ENCODE measurements around the gene PSMD11. TPM values are rescaled to one million over a fixed set of nuclear protein-coding genes. Genes with fewer than 3 reads are reported as not detected.

The PSMD11 gene
- total and polyA plus RNA-seq, 2 of the 13 experiments (the other 11 are each of a cell fraction or from before 2014, with no cell fraction given), result 69.8 to 152 TPM

DNA sequence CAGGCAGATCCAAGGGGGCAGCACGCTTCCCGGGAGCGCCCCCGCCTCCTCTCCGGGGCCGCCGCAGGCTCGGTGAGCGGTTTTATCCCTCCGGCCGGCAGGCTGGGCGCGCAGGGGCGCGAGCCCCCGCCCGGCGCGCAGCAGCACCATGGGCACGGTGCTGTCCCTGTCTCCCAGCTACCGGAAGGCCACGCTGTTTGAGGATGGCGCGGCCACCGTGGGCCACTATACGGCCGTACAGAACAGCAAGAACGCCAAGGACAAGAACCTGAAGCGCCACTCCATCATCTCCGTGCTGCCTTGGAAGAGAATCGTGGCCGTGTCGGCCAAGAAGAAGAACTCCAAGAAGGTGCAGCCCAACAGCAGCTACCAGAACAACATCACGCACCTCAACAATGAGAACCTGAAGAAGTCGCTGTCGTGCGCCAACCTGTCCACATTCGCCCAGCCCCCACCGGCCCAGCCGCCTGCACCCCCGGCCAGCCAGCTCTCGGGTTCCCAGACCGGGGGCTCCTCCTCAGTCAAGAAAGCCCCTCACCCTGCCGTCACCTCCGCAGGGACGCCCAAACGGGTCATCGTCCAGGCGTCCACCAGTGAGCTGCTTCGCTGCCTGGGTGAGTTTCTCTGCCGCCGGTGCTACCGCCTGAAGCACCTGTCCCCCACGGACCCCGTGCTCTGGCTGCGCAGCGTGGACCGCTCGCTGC lies 43.3 kb downstream of the PSMD11 start (continued):
- TF ChIP-seq, protein P1, sequence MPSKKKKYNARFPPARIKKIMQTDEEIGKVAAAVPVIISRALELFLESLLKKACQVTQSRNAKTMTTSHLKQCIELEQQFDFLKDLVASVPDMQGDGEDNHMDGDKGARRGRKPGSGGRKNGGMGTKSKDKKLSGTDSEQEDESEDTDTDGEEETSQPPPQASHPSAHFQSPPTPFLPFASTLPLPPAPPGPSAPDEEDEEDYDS (CRISPR knock-in tag; IDR thresholded peaks at IDR 0.05), result no peak
- TF ChIP-seq BORCS8-MEF2B (CRISPR knock-in tag; IDR thresholded peaks at IDR 0.05) (no peak), ZNF552 (CRISPR knock-in tag; IDR thresholded peaks at IDR 0.05; ENCODE audit: borderline replicate concordance) (0 out of 2 replicates have a peak, but pooled peaks have one; percentile 41), HDAC1 (CRISPR knock-in tag; IDR thresholded peaks at IDR 0.05) (peak; percentile 42; the same call in 1 of the 2 replicates), PHF8 (CRISPR knock-in tag; IDR thresholded peaks at IDR 0.05) (peak; percentile 26; the same call in 1 of the 2 replicates), ELF1 (CRISPR knock-in tag; IDR thresholded peaks at IDR 0.05) (no peak), GABPB1 (CRISPR knock-in tag; IDR thresholded peaks at IDR 0.05) (peak; percentile 64; the same call in 1 of the 2 replicates), HNRNPUL1 (IDR thresholded peaks at IDR 0.05; ENCODE audit: low read depth, low read length) (no peak), SAP130 (CRISPR knock-in tag; IDR thresholded peaks at IDR 0.05; ENCODE audit: low read depth) (peak; percentile 28; the same call in 1 of the 2 replicates), NFKB2 (CRISPR knock-in tag; IDR thresholded peaks at IDR 0.05; ENCODE audit: borderline replicate concordance) (0 out of 2 replicates have a peak, but pooled peaks have one; percentile 41), GTF3A (CRISPR knock-in tag; conservative IDR thresholded peaks at IDR 0.05) (no peak), CEBPB (IDR thresholded peaks at IDR 0.05; ENCODE audit: borderline replicate concordance, low read depth, low read length) (no peak), SMAD1 (CRISPR knock-in tag; IDR thresholded peaks at IDR 0.05; ENCODE audit: borderline replicate concordance, low read depth) (no peak), HNRNPLL (IDR thresholded peaks at IDR 0.05; ENCODE audit: low read depth, low read length, poor library complexity, severe bottlenecking) (peak; percentile 83)
- TF ChIP-seq, protein P2, sequence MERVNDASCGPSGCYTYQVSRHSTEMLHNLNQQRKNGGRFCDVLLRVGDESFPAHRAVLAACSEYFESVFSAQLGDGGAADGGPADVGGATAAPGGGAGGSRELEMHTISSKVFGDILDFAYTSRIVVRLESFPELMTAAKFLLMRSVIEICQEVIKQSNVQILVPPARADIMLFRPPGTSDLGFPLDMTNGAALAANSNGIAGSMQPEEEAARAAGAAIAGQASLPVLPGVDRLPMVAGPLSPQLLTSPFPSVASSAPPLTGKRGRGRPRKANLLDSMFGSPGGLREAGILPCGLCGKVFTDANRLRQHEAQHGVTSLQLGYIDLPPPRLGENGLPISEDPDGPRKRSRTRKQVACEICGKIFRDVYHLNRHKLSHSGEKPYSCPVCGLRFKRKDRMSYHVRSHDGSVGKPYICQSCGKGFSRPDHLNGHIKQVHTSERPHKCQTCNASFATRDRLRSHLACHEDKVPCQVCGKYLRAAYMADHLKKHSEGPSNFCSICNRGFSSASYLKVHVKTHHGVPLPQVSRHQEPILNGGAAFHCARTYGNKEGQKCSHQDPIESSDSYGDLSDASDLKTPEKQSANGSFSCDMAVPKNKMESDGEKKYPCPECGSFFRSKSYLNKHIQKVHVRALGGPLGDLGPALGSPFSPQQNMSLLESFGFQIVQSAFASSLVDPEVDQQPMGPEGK (CRISPR knock-in tag; IDR thresholded peaks at IDR 0.05), result peak; percentile 44; the same call in 1 of the 2 replicates
- TF ChIP-seq, protein P3, sequence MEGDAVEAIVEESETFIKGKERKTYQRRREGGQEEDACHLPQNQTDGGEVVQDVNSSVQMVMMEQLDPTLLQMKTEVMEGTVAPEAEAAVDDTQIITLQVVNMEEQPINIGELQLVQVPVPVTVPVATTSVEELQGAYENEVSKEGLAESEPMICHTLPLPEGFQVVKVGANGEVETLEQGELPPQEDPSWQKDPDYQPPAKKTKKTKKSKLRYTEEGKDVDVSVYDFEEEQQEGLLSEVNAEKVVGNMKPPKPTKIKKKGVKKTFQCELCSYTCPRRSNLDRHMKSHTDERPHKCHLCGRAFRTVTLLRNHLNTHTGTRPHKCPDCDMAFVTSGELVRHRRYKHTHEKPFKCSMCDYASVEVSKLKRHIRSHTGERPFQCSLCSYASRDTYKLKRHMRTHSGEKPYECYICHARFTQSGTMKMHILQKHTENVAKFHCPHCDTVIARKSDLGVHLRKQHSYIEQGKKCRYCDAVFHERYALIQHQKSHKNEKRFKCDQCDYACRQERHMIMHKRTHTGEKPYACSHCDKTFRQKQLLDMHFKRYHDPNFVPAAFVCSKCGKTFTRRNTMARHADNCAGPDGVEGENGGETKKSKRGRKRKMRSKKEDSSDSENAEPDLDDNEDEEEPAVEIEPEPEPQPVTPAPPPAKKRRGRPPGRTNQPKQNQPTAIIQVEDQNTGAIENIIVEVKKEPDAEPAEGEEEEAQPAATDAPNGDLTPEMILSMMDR (CRISPR knock-in tag; IDR thresholded peaks at IDR 0.05), result peak; percentile 16; the same call in 1 of the 2 replicates
- TF ChIP-seq, protein P4, sequence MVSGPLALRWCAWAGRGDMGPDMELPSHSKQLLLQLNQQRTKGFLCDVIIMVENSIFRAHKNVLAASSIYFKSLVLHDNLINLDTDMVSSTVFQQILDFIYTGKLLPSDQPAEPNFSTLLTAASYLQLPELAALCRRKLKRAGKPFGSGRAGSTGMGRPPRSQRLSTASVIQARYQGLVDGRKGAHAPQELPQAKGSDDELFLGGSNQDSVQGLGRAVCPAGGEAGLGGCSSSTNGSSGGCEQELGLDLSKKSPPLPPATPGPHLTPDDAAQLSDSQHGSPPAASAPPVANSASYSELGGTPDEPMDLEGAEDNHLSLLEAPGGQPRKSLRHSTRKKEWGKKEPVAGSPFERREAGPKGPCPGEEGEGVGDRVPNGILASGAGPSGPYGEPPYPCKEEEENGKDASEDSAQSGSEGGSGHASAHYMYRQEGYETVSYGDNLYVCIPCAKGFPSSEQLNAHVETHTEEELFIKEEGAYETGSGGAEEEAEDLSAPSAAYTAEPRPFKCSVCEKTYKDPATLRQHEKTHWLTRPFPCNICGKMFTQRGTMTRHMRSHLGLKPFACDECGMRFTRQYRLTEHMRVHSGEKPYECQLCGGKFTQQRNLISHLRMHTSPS (CRISPR knock-in tag; IDR thresholded peaks at IDR 0.05; ENCODE audit: low read depth), result no peak
- TF ChIP-seq, protein P5, sequence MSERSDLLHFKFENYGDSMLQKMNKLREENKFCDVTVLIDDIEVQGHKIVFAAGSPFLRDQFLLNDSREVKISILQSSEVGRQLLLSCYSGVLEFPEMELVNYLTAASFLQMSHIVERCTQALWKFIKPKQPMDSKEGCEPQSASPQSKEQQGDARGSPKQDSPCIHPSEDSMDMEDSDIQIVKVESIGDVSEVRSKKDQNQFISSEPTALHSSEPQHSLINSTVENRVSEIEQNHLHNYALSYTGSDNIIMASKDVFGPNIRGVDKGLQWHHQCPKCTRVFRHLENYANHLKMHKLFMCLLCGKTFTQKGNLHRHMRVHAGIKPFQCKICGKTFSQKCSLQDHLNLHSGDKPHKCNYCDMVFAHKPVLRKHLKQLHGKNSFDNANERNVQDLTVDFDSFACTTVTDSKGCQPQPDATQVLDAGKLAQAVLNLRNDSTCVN (CRISPR knock-in tag; IDR thresholded peaks at IDR 0.05; ENCODE audit: borderline replicate concordance), result no peak
- TF ChIP-seq, protein P6, sequence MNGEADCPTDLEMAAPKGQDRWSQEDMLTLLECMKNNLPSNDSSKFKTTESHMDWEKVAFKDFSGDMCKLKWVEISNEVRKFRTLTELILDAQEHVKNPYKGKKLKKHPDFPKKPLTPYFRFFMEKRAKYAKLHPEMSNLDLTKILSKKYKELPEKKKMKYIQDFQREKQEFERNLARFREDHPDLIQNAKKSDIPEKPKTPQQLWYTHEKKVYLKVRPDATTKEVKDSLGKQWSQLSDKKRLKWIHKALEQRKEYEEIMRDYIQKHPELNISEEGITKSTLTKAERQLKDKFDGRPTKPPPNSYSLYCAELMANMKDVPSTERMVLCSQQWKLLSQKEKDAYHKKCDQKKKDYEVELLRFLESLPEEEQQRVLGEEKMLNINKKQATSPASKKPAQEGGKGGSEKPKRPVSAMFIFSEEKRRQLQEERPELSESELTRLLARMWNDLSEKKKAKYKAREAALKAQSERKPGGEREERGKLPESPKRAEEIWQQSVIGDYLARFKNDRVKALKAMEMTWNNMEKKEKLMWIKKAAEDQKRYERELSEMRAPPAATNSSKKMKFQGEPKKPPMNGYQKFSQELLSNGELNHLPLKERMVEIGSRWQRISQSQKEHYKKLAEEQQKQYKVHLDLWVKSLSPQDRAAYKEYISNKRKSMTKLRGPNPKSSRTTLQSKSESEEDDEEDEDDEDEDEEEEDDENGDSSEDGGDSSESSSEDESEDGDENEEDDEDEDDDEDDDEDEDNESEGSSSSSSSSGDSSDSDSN (CRISPR knock-in tag; IDR thresholded peaks at IDR 0.05), result peak; percentile 42
